SH-SY5Y (cell line): Measurements from ENCODE around the gene WWOX.

Experiments
- GATA2 ChIP-seq: IDR thresholded peaks from 2 replicates; pipeline ENCODE4 v1.6.1; 2011; ENCODE audit warnings: mild to moderate bottlenecking, low read depth, low read length
- GATA3 ChIP-seq: IDR thresholded peaks from 2 replicates; pipeline ENCODE4 v1.6.1; 2011; ENCODE audit warnings: low read depth, mild to moderate bottlenecking, low read length, moderate library complexity

- no peak for TF ChIP-seq GATA2
- TF ChIP-seq GATA3: no peak
Observed at GRCh38 chr16:78800523-78800922, 701.1 kb downstream of the WWOX start.
